Hepatocyte (in vitro differentiated cells): ENCODE results near the gene MAB21L3. TPM values are rescaled to one million over a fixed set of nuclear protein-coding genes. Genes with fewer than 3 reads are reported as not detected.
A peak's percentile ranks its signal among the peaks of the same experiment; 100 is the strongest.

Source experiments
- DNase-seq: peaks from one replicate; pipeline ENCODE4 v3.0.0-alpha.2; 2016; ENCODE audit warnings: low spot score
- H2AFZ ChIP-seq: fragments of 200-600 bp; sonication (generic); 2 replicates; pipeline ENCODE4 v1.6.0; 2016; ENCODE audit warnings: antibody characterized with exemption, mild to moderate bottlenecking
- H3K27ac ChIP-seq: fragments of 200-600 bp; sonication (generic); 2 replicates; pipeline ENCODE4 v1.5.1; 2016; ENCODE audit warnings: mild to moderate bottlenecking
- H3K27me3 ChIP-seq: fragments of 200-600 bp; sonication (generic); 2 replicates; pipeline ENCODE4 v1.6.1; 2016
- H3K36me3 ChIP-seq: fragments of 200-600 bp; sonication (generic); replicated peaks from 2 replicates; pipeline ENCODE4 v1.5.1; 2016; ENCODE audit warnings: low read depth; ENCODE audit not compliant: insufficient read depth
- H3K4me1 ChIP-seq: fragments of 200-600 bp; sonication (generic); 2 replicates; pipeline ENCODE4 v1.5.1; 2016; ENCODE audit warnings: mild to moderate bottlenecking, moderate library complexity; ENCODE audit not compliant: insufficient read depth
- H3K4me2 ChIP-seq: fragments of 200-600 bp; sonication (generic); 2 replicates; pipeline ENCODE4 v1.6.0; 2016
- H3K4me3 ChIP-seq: fragments of 200-600 bp; sonication (generic); 2 replicates; pipeline ENCODE4 v1.5.1; 2016; ENCODE audit warnings: mild to moderate bottlenecking
- H3K79me2 ChIP-seq: fragments of 200-600 bp; sonication (generic); 2 replicates; pipeline ENCODE4 v1.6.0; 2017; ENCODE audit warnings: mild to moderate bottlenecking
- H3K9me2 ChIP-seq: fragments of 200-600 bp; sonication (generic); replicated peaks from 2 replicates; pipeline ENCODE4 v1.6.0; 2017; ENCODE audit warnings: mild to moderate bottlenecking; ENCODE audit not compliant: insufficient read depth
- H3K9me3 ChIP-seq: fragments of 200-600 bp; sonication (generic); 2 replicates; pipeline ENCODE4 v1.5.1; 2016; ENCODE audit warnings: low read depth, mild to moderate bottlenecking
- H4K20me1 ChIP-seq: fragments of 200-600 bp; sonication (generic); 2 replicates; pipeline ENCODE4 v1.6.0; 2016; ENCODE audit warnings: mild to moderate bottlenecking; ENCODE audit not compliant: insufficient read depth, poor library complexity, severe bottlenecking
- CTCF ChIP-seq: fragments of 200-600 bp; sonication (generic); IDR thresholded peaks from 2 replicates; pipeline ENCODE4 v1.5.1; 2016; ENCODE audit warnings: antibody characterized with exemption, mild to moderate bottlenecking; ENCODE audit not compliant: poor library complexity
- EZH2 ChIP-seq: fragments of 200-600 bp; sonication (generic); IDR thresholded peaks from 2 replicates; pipeline ENCODE4 v1.6.1; 2016; ENCODE audit warnings: antibody characterized with exemption, mild to moderate bottlenecking, borderline replicate concordance
- EZH2phosphoT487 ChIP-seq: fragments of 200-600 bp; sonication (generic); IDR thresholded peaks from one replicate; pipeline ENCODE4 v1.6.1; 2018; ENCODE audit warnings: antibody characterized with exemption, mild to moderate bottlenecking, low read depth, moderate library complexity; ENCODE audit not compliant: unreplicated experiment, severe bottlenecking
- WGBS: methylation state at CpG from one replicate; pipeline ENCODE4 v1.1.6; 2016; ENCODE audit warnings: low lambda C conversion rate; ENCODE audit errors: missing lambda C conversion rate; 5-methylcytosine and 5-hydroxymethylcytosine counted together
- polyA plus RNA-seq: library from polyadenylated mRNA; unstranded; fragments of >200 nt; fragmentation: Nextera tagmentation; extraction: Ambion mirVana; gene quantifications from 2 replicates; pipeline ENCODE4 v1.2.1, GENCODE V29; 2016
- total RNA-seq: library from RNA; depleted of rRNA; stranded (reverse); fragments of >200 nt; gene quantifications from 2 replicates; pipeline ENCODE4 v1.2.3, GENCODE V29; 2014

The MAB21L3 gene
- total and polyA plus RNA-seq, 2 experiments from 2014 or later = 0.47 to 0.74 TPM

GRCh38 chr1:116167625-116168276, 56.6 kb downstream of the MAB21L3 start:
- no peaks in the 10 kb centered on the region for H4K20me1 ChIP-seq
- H3K79me2 ChIP-seq = no peaks in the 10 kb centered on the region
- no peaks in the 10 kb centered on the region for H3K9me2 ChIP-seq
- peak overlapping the region; percentile 66 for H3K27ac ChIP-seq
- DNase-seq = peak; percentile 69
- WGBS = 17% methylated on average over 31 of the region's 35 CpGs
- TF ChIP-seq CTCF (no peak), EZH2phosphoT487 (no peak), EZH2 (no peak)
- no peaks in the 10 kb centered on the region for H3K36me3 ChIP-seq
- H2AFZ ChIP-seq = peak overlapping the region; percentile 96
- no peaks in the 10 kb centered on the region for H3K9me3 ChIP-seq
- H3K27me3 ChIP-seq = no peaks in the 10 kb centered on the region
- peaks cover 16% of the 10 kb centered on the region for H3K4me1 ChIP-seq
- H3K4me3 ChIP-seq = peak overlapping the region; percentile 86
- H3K4me2 ChIP-seq = peak overlapping the region; percentile 99

- no peaks in the 10 kb centered on the region for H3K79me2 ChIP-seq
- no peaks in the 10 kb centered on the region for H4K20me1 ChIP-seq
- peak; percentile 93 for DNase-seq
- WGBS = 12% methylated on average over 34 of the region's 42 CpGs
- no peaks in the 10 kb centered on the region for H3K27me3 ChIP-seq
- no peaks in the 10 kb centered on the region for H3K9me2 ChIP-seq
- H3K27ac ChIP-seq = peak overlapping the region; percentile 66
- peak overlapping the region; percentile 96 for H2AFZ ChIP-seq
- no peak for TF ChIP-seq EZH2phosphoT487
- no peak for TF ChIP-seq EZH2
- peak; percentile 92 for TF ChIP-seq CTCF
- no peaks in the 10 kb centered on the region for H3K9me3 ChIP-seq
- no peaks in the 10 kb centered on the region for H3K36me3 ChIP-seq
- peak overlapping the region; percentile 86 for H3K4me3 ChIP-seq
- H3K4me1 ChIP-seq = peaks cover 21% of the 10 kb centered on the region
- peak overlapping the region; percentile 99 for H3K4me2 ChIP-seq
These were observed 57.3 kb downstream of the MAB21L3 start for GRCh38 chr1:116168277-116169032.

GRCh38 chr1:116169898-116170297, 58.7 kb downstream of the MAB21L3 start:
- no peak overlapping the region for H3K4me3 ChIP-seq
- peaks cover 25% of the 10 kb centered on the region for H3K4me1 ChIP-seq
- H3K9me3 ChIP-seq = no peaks in the 10 kb centered on the region
- TF ChIP-seq EZH2 = no peak
- TF ChIP-seq CTCF = no peak
- TF ChIP-seq EZH2phosphoT487 = no peak
- no peaks in the 10 kb centered on the region for H3K36me3 ChIP-seq
- no peaks in the 10 kb centered on the region for H3K79me2 ChIP-seq
- no peak overlapping the region for H3K27ac ChIP-seq
- no peak overlapping the region for H2AFZ ChIP-seq
- H4K20me1 ChIP-seq = no peaks in the 10 kb centered on the region
- no peaks in the 10 kb centered on the region for H3K9me2 ChIP-seq
- DNase-seq = no peak
- no peak overlapping the region for H3K4me2 ChIP-seq
- no peaks in the 10 kb centered on the region for H3K27me3 ChIP-seq
- 98% methylated on average over 7 of the region's 7 CpGs for WGBS
